GM04504 (cell line): ENCODE data around the gene SUSD5.
A peak's percentile ranks its signal among the peaks of the same experiment; 100 is the strongest.

Experiments
- DNase-seq: peaks from one replicate; pipeline ENCODE4 v3.0.0-alpha.2; 2012; ENCODE audit warnings: low read depth

SUSD5 gene

DNA sequence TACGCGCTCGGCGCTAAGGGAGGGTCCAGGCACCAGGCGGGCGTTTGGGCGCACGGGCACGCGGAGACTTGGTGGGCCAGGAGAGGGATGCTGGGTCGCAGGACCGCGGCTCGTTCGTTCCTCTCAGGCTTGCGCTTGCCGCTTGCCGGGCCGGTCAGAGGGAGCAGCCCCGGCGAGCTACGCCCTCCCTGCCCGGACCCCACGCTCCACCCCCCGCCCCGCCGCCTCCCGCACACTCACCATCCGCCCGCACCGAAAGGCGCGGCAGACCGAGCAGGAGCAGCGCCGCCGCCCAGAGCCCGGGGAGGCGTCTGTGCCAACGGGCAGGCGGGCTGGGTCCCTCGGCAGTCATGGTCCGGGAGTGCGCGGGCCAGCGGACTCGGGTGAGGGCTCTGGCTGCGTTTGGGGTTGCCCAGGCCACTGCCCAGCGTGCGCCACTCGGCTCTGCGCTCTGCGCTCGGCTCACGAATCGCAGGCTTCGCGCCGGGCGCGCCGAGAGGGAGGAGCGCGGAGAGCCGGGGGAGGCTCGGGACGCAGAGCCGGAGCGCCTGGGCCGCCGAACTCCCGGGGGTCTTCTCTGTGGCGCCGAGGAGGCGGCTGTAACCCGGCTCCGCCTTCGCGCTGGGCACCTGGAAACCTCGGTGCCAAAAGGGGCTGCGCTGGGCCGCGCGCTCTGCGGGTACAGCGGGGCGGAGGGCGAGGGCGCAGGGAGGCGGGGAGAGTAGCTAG lies at the start of gene SUSD5:
SUSD5 (minus strand) TSS at position 365 of the 729 bp plus-strand sequence; CDS start at position 352, 13 bp downstream.
- no peak for DNase-seq

DNA sequence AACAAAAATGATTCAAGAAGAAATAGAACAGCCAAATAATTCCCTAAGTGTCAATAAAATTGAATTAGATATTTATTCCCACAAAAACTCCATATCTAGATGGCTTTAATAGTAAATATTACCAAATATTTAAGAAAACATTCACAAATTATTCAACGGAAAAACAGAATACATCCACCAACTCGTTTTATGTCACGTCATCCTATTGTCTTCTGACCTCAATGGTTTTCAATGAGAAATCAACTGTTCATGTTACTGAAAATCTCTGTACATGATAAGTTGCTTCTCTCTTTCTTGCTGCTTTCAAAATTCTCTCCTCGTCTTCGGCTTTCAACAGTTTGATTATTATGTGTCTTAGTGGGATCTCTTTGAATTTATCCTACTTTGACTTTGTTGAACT lies 41.5 kb upstream of the SUSD5 start:
- DNase-seq, result no peak

DNA sequence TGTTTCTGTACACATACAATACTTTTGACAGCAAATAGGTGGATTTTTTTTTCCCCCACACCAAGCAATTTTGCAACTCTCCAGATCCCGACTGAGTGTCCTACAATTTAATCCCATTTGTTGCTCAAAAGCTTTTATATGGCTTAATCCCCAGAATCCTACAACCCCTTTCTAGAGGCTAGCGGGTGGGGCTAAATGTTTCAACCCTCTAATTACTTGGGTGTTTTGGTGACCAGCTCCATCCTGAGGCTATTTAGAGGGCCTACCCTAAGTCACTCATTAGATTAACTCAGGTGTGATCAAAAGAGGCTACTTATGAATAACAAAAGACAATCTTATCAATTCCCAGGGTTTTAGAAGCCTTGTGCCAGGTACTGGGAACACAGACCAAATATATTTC lies 37.6 kb upstream of the SUSD5 start:
- DNase-seq, result no peak

DNA sequence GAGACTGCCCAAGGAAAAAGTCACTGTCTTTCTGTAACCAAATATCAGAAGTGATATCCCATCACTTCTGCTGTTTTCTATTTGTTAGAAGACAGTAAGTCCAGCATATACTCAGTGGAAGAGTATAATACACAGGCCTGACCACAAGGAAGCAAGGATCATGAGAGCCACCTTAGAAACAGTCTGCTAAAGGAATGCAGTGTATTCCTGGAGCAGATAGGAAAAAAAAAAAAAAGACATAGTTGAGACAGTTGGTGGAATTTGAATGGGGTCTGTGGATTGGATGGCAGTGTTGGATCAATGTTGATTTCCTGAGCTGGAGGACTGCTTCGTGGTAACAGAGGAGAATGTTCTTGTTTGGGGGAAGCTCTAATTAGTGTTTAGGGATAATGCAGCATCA lies 32.1 kb upstream of the SUSD5 start:
- DNase-seq, result no peak

DNA sequence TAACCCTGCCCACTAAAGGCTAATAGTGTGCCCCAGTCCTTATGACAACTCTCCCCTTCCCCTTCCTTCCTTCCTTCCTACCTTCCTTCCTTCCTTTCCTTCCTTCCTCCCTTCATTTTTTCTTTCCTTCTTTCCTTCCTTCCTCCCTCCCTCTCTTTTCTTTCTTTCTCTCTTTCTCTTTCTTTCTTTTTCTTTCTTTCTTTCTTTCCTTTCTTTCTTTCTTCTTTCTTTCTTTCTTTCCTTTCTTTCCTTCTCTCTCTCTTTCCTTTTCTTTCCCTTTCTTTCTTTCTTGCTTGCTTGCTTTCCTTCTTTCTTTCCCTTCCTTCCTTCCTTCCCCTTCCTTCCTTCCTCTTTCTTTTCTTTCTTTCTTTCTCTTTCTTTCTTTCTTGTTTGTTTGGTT lies 28.2 kb upstream of the SUSD5 start:
- DNase-seq, result no peak

DNA sequence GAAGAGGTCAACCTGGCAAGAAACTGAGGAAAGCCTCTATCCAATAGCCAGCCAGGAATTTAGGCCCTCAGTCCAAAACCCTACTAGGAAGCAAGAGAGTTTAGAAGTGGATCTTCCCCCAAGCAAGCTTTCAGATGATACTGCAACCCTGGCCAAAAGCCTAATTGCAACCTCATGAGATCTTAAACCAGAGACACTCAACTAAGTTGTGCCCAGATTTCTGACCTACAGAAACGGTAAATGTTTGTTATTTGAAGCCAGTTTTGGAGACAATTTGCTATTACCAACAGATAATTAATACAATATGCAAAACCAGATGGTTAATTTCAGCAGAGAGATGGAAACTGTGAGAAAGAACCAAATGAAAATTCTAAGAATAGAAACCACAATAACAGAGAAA lies 21.7 kb upstream of the SUSD5 start:
- DNase-seq, result no peak

DNA sequence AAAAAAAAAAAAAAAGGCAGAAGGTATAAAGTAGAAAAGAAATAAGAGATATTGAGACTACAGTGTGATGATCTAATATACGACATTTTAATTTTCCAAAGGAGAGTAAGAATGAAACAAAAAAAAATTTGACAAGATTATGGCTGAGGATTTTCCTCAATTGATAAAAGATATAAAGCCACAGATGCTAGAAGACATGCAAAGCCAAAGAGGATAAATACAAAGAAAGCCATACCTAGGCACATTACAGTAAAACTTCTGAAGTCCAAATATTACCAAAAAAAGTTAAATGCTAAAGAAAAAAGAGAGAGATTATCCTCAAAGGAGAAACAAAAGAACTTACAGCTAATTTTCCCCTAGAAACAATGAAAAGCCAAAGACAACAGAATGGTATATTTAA lies 20.3 kb upstream of the SUSD5 start:
- DNase-seq, result no peak

DNA sequence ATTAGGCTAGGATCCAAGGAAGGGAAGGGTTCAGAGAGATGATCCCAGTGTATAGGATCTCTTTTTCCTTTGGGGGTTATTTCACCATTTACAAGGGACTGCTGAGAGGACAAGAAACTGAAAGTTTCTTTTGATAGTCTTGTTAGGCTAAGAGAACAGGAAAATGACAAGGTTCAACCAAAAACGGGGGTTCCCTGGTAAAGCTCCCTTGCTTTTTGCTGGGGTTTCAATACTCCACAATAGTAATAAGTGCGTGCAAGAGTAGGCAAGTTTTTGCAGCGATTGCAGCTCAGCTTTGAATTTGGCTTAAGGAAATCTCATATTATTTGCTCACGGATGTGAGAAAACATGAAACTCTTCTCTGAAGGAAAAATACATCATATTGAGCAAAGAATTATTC lies 18.8 kb upstream of the SUSD5 start:
- DNase-seq, result no peak

DNA sequence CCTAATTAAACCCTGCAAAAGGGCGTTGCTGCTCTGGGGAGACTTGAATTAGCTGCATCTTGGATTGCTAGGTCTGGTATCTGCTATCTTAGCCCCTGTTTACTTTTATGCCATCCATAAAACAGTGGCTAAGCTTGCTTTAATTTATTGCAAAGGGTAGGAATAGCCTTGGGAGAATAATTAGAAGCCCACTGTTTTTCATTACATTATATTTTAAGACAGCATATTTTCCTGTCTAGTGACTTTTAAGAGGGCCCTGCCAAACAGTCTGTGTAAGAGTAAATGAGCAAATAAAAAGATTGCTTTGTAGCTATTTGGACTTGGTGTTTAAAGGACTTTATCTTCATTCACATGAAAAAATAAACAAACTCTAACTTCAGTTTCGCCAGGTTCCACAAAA lies 17.4 kb upstream of the SUSD5 start:
- DNase-seq, result no peak

DNA sequence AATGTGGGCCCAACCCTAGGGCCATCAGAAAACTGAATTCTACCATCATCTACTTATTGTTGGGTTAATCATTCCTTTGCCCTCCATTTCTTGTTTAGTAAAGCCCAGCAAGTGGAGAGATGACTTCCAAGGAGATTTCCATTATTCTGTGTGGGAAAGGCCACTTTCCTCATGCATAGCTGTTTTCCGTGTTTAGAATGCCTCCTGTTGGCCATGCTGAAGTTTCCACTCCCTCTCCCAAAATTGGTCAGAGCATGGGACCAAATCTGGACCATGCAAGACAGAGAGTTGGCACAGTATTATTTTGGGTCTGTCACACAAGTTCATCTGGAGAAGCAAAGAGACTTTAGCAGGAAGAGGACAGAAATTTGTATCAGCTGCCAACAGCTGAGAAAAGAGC lies 15.3 kb upstream of the SUSD5 start:
- no peak for DNase-seq

DNA sequence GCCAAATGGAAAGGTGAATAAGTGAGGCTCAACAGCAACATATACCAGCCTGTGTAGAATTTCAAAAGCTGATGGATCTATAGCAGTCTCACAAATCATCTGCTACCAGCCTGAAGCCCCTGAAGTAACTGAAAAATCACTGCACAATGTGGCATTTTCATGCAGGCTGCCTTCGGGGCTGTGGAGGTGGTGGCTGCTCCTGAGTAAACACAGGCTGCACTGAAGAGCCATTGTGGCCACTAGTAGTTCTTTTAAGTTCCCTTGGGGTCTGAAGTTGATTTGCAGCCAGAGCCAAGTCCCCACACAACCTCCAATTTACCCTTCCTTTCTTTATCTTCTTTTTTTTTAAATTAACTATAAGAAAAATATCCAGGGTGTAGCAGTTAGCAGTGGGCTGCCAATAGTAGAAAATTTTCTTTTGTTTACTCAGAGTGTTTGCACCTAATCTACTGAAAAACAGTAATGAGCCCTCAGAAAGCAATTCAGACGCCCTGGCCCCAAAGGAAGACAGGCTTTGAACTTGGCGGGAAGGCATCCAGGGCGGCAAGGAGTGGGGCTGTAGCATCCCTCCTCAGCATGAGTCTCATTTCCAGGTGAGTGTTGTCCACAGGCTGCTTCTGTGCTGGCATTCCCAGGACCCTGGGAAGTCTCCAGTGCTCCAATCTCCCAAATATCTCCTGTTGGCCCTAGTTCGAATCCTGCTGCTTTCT lies 13.3 kb upstream of the SUSD5 start:
- DNase-seq, result no peak

DNA sequence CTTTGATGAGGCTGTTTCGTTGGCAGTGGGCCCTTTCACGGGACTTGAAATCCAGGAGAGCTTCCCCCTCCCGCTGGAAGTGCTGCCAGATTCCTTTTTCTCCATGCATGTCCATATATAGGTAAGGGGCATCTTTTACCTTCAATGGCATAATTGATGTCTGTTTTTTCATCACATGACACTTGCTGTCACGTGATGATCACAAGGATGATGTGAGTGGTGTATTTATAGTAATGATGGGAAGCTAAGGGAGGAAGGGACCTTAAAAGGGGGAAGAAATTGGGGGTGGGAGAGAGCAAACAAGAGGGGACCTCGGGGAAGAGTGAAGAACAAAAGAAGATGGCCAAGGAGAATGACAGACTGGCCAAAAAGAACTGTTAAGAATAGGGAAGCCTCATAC lies 11.3 kb upstream of the SUSD5 start:
- DNase-seq, result no peak

DNA sequence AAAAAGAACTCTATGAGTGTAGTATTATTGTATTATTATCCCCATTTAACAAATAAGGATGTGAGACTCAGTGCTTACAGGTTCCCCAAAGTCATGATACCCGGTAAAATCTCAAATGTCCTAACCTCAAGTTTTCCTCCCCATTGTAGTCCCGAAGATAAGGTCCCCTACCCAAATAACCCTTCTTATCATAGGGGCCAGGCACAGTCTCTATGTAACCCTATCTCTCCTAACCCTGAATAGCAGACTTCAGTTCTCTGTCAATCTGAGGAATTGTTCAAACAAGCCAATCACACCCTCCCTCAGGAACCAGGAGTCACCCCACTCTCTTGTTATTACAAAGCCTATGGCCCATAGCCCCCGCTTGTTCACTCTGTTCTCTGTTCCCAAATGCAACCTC lies 10.5 kb upstream of the SUSD5 start:
- no peak for DNase-seq

DNA sequence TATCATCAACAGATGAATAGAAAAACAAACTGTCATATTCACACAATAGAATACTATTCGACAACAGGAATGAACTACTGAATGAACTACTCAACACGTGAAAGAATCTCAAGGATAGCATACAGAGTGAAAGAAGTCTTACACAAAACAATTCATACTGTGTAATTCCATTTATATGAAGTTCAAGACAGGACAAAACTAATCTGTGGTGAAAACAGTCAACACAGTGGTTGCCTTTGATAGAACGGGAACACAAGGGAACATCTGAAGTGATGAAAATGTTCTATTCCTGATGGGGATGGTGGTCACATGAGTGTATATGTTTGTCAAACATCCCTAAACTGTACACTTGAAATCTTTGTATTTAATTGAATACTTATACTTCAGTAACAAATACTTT lies 2.6 kb upstream of the SUSD5 start:
- no peak for DNase-seq

DNA sequence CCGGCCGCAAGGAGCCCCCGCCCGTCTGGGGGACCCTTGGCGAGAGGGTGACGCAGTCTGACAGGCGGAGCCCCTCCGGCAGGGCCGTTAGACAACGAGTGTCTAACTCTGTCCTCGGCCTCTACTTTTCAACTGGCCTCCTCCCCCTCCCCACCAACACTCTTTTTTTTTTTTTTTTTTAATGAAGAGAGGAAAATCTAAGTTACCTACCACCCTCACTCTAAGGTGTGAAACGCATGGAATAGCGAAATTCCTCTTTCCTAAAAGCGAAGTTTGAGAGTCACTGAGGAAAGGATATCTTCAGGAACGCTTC lies 521 bp upstream of the SUSD5 start:
- no peak for DNase-seq

DNA sequence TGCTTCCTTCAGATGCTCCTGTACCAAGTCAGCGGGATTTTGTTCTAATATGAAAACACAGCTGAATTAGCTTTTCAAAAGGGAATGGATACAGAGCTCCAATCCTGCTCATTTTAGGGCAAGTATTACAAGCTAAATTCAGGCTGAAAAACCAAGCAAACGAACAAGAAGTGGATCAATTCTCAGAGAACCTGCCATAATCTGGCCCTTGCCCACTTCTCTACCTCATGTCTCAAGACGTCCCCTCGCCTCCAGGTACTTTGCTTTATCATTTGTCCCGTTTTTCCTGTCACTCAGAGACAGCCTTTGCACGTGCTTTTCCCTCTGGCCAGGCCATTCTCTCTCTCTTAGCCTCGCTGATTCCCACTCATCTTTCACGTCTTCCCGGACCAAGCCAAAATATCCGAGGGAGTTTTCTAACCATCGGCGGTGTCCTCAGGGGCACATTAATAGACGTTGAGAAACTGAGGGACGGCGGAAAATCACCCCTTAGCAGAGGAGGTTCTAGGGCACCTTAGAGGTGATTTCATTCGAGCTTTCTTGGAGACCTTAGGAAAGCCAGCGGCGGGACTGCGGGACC lies 654 bp downstream of the SUSD5 start:
- no peak for DNase-seq

DNA sequence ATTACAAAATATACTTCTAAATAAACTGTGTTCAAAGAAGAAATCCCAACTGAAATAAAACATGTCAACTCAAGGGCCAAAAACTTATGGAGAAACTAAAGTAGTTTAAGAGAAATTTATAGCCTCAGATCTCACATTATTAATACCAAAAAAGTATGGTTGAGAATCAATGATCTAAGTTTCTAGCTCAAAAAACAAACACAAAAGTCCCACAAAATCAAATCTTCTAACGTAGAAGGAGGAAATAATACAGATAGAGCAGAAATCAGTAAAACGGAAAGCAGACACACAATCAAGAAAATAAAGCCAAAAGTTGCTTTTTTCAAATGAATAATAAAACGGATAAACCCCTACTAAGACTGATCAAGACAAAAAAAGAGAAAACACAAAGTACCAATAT lies 2.9 kb downstream of the SUSD5 start:
- no peak for DNase-seq

DNA sequence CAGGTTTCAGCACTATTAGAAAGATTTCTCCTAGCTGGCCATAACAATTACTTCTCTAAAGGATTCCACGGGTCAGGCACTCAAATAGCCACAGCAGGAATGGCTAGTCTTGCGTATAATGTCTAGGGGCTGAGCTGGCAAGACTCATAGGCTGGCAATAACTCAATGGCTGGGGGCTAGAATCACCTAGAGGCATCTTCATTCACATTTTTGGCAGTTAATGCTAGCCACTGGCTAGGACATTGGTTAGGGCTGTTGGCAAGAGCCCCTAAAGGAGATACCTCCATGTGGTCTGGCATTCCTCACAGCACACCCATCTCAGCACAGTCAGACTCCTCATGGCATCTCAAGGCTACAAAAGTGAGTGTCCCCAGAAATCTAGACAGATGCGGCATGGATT lies 6.2 kb downstream of the SUSD5 start:
- no peak for DNase-seq

DNA sequence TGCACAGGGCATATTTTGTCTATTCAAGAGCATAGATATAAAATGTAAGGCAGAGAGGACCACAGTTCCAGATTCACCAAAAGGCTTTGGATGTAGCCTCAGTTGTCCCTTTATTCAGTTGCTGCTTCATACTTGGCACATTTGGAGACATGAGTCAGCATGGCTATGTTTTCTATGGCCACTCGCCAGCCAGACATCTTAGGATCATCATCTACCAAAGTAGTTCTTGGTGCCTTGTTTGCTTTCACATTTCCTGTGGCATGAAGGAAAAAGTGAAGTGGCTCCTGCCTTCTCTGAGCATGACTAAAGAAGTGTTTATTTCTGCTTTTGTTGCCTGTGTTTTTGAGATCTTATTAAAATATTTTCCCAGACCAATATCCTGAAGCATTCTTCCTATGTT lies 7.2 kb downstream of the SUSD5 start:
- peak; percentile 53 for DNase-seq

DNA sequence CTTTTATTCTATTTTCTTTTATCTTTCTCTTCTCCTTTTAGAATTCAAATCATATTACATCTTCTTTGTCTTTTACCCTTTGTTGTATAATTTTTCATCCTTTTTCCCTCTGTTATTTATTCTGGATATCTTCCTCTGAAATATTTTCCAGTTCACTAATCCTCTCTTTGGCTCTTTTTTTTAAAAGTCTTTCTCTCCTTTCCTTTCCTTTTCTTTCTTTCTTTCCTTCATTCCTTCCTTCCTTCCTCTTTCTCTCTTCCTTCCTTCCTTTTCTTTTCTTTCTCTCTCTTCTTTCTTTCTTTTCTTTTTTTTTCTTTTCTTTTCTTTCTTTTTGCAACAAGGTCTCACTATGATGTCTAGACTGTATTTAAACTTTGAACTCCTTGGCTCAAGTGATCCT lies 9.3 kb downstream of the SUSD5 start:
- DNase-seq, result no peak

DNA sequence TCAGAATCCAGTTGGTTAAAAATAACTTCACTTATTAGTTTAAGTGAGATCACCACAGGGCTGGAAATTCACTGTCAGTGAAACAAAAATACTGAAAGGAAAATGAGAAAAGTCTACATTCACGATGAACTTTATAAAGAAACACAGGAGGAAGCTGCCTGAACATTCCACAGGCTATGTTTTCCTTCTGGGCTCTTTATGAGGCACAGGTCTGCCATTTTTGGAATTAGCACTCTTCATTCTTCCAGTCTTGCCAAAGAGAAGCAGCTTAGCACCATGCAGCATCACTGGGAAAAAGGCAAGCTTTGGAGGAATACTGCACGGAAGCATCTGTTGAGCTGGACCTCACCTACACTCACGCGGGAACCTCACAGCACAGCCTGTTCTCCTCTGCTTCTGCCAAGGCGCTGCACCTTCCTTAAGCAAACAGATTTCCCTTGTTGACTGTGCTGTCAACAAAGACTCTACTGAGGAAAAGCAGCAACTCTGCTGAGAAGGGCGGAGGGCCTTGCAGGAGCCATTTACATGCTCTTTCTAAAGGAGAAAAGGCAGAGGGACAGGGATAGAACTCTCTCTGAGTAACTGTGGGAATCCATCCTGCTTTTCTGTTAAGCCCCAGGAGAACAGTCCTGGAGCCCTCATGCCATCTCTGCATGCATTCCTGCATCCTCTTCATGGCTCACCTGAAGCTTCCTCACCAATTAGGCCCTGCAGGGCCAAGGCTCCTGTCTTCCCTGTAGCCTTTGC lies 15.7 kb downstream of the SUSD5 start:
- DNase-seq, result no peak

DNA sequence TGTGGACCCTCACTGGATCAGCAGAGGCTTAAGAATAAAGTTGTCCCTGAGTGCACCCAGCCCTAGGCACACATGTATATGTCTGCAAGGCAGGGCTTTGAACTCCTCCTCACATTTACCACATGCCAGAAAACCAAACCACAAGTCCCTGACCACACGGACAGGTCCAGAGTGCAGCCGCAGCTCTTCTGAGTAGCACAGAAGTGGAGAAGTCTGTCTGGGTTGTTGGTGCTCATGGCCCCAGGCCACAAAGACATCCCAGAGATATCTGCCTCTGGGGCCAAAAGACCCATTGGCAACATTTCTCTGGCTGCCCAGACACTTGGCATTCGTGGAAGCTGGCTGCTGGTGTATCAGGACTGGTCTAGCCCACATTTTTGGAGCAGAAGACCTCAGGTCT lies 17.4 kb downstream of the SUSD5 start:
- DNase-seq, result no peak

DNA sequence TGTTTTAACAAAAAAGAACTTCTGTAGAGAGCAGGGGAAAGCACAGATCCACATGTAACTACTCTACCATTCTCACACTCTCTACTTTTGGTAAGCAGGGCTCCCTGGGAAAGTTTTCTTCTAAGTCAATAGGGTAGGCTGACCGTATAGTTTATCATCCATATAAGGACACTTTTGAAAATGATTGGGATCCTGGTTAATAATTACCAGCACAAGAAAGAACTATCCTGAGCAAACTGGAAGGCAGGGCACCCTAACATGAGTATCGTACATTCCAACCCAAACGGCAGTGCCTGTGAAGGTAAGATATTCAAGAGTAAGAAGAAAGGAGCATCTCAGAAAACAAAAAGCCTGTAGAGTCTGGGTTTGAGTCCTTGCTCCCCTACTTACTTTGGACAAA lies 22.1 kb downstream of the SUSD5 start:
- no peak for DNase-seq
